Gastrocnemius medialis (tissue), 4 donors: ENCODE results near the gene ATG4B. TPM values are rescaled to one million over a fixed set of nuclear protein-coding genes. Genes with fewer than 3 reads are reported as not detected.

ENCODE experiments used
- ATAC-seq, 2 donors: fragments of 150-250 bp; one replicate each; pipeline ENCODE4 v1.9.1; 2016
- DNase-seq, 2 donors: peaks; one replicate each; pipeline ENCODE4 v3.0.0-alpha.2; 2019
- H3K27ac ChIP-seq, 4 donors: fragments of 200-600 bp; sonication (generic); 1 replicate in 1 of 4; 2 replicates in 3 of 4; pipeline ENCODE4 v1.5.1; 2016 to 2018; ENCODE audit warnings: mild to moderate bottlenecking in 2 of 4, moderate library complexity in 1 of 4
- H3K27me3 ChIP-seq, 3 donors: fragments of 200-600 bp; sonication (generic) in 2 of 3; 1 replicate in 1 of 3; 2 replicates in 2 of 3; pipeline versions ENCODE4 v1.5.1 to v1.6.0; 2016 to 2019; ENCODE audit warnings: mild to moderate bottlenecking in 1 of 3, moderate library complexity in 1 of 3
- H3K36me3 ChIP-seq, 2 donors: fragments of 200-600 bp; sonication (generic) in 1 of 2; one replicate each; pipeline ENCODE4 v1.5.1; 2017 to 2018
- H3K4me1 ChIP-seq, 2 donors: fragments of 200-600 bp; sonication (generic) in 1 of 2; one replicate each; pipeline ENCODE4 v1.5.1; 2016 to 2017; ENCODE audit warnings: mild to moderate bottlenecking in 2 of 2
- H3K4me3 ChIP-seq, 4 donors: fragments of 200-600 bp; sonication (generic) in 3 of 4; 1 replicate in 1 of 4; 2 replicates in 3 of 4; pipeline ENCODE4 v1.5.1; 2016 to 2019; ENCODE audit warnings: mild to moderate bottlenecking in 2 of 4
- H3K9me3 ChIP-seq, 3 donors: fragments of 200-600 bp; sonication (generic) in 2 of 3; 1 replicate in 1 of 3; 2 replicates in 2 of 3; pipeline ENCODE4 v1.5.1; 2016 to 2019
- CTCF ChIP-seq, 5 experiments: fragments of 450-650 bp in 3 of 5; fragments of 200-600 bp in 2 of 5; sonication (generic) in 2 of 5; IDR thresholded peaks in 4 of 5; conservative IDR thresholded peaks in 1 of 5; 1 replicate in 4 of 5; 2 replicates in 1 of 5; pipeline ENCODE4 v1.5.1; 2016 to 2019; ENCODE audit warnings: antibody characterized with exemption in 5 of 5, mild to moderate bottlenecking in 3 of 5, moderate library complexity in 3 of 5
- POLR2A ChIP-seq, 2 donors: fragments of 450-650 bp; IDR thresholded peaks; one replicate each; pipeline ENCODE4 v1.6.1; 2017; ENCODE audit warnings: antibody characterized with exemption in 2 of 2, mild to moderate bottlenecking in 2 of 2, moderate library complexity in 2 of 2
- in situ Hi-C, 4 donors: fragments of 200-750 bp; cut with MboI; loops; one replicate each; pipeline versions ENCODE4 v1.15.0 to v1.8.0; 2017; ENCODE audit warnings: low sequenced_read_pairs in 4 of 4
- intact Hi-C: fragments of 100-400 bp; cut with DNase I; formaldehyde crosslinking; loops from one replicate; pipeline ENCODE4 v1.15.1; 2023; ENCODE audit warnings: low total_unique reads
- total RNA-seq, 4 donors: library from RNA; depleted of rRNA; stranded (reverse); fragments of >200 nt; gene quantifications; one replicate each; pipeline versions ENCODE4 v1.1.0 to v1.2.3, GENCODE V29; 2016

The ATG4B gene
- total RNA-seq, 4 donors from 2014 or later: 32.0 to 57.5 (median 49.8) TPM

GRCh38 chr2:241612156-241613016 lies 25.1 kb upstream of the ATG4B start:
- no peak for TF ChIP-seq POLR2A (IDR thresholded peaks at IDR 0.05)
- no peak for TF ChIP-seq CTCF (IDR thresholded peaks at IDR 0.05 in 4 of 5, conservative IDR thresholded peaks at IDR 0.05 in 1 of 5)
- Histone ChIP-seq H3K4me3 (no peak overlapping the region), H3K27me3 (no peaks in the 10 kb centered on the region), H3K4me1 (peaks cover 14 to 30% of the 10 kb centered on the region in 2 donors), H3K36me3 (no peaks in the 10 kb centered on the region), H3K9me3 (no peaks in the 10 kb centered on the region), H3K27ac (peak overlapping the region; percentile 28 to 48 (median 43))
- ATAC-seq: no peak
- intact Hi-C loops: loop anchor here (5.0 kb wide), 3 partner anchors 105 to 340 kb away; partner anchors contain the start of genes D2HGDH and STK25
- no peak for DNase-seq
- in situ Hi-C loops: no loop called here

- Histone ChIP-seq H3K9me3 (no peaks in the 10 kb centered on the region), H3K4me3 (no peak overlapping the region), H3K27ac (peak overlapping the region in 2 of 4 donors; percentile 4 to 12), H3K27me3 (no peaks in the 10 kb centered on the region), H3K36me3 (no peaks in the 10 kb centered on the region), H3K4me1 (peaks cover 21 to 35% of the 10 kb centered on the region in 2 donors)
- in situ Hi-C loops: no loop called here
- TF ChIP-seq CTCF (IDR thresholded peaks at IDR 0.05 in 4 of 5, conservative IDR thresholded peaks at IDR 0.05 in 1 of 5) (no peak), POLR2A (IDR thresholded peaks at IDR 0.05) (no peak)
- intact Hi-C loops: loop anchor here (5.0 kb wide), 3 partner anchors 106 to 341 kb away; partner anchors contain the start of genes D2HGDH and STK25
- ATAC-seq: no peak
- no peak for DNase-seq
Measured at GRCh38 chr2:241613017-241613780, 24.3 kb upstream of the ATG4B start.

GRCh38 chr2:241615041-241615440 lies 22.5 kb upstream of the ATG4B start:
- H3K4me1 ChIP-seq: peaks cover 21 to 29% of the 10 kb centered on the region in 2 donors

GRCh38 chr2:241615522-241616052 lies 21.9 kb upstream of the ATG4B start:
- TF ChIP-seq POLR2A (IDR thresholded peaks at IDR 0.05): no peak
- no peak for TF ChIP-seq CTCF (IDR thresholded peaks at IDR 0.05 in 4 of 5, conservative IDR thresholded peaks at IDR 0.05 in 1 of 5)
- Histone ChIP-seq H3K27ac (no peak overlapping the region), H3K4me3 (no peak overlapping the region), H3K9me3 (no peaks in the 10 kb centered on the region), H3K4me1 (peaks cover 21 to 29% of the 10 kb centered on the region in 2 donors), H3K36me3 (no peaks in the 10 kb centered on the region), H3K27me3 (no peaks in the 10 kb centered on the region)
- in situ Hi-C loops (no loop called here), intact Hi-C loops (loop anchor here (2.0 kb wide), 1 partner anchor 21 kb away; the partner anchor contains the start of genes ATG4B and THAP4)
- no peak for DNase-seq
- no peak for ATAC-seq

More at GRCh38 chr2:241615041-241615440, 22.5 kb upstream of the ATG4B start:
- DNase-seq (no peak), ATAC-seq (no peak)
- H3K27me3 ChIP-seq: no peaks in the 10 kb centered on the region
- TF ChIP-seq POLR2A (IDR thresholded peaks at IDR 0.05): no peak
- no peak for TF ChIP-seq CTCF (IDR thresholded peaks at IDR 0.05 in 4 of 5, conservative IDR thresholded peaks at IDR 0.05 in 1 of 5)
- intact Hi-C loops: no loop called here
- in situ Hi-C loops: no loop called here
- H3K4me3 ChIP-seq: no peak overlapping the region
- H3K9me3 ChIP-seq: no peaks in the 10 kb centered on the region
- no peaks in the 10 kb centered on the region for H3K36me3 ChIP-seq
- H3K27ac ChIP-seq: no peak overlapping the region
